HG02623 (cell line): ENCODE data around the gene CCDC9B.

Experiments
- ATAC-seq: cut with Tn5 transposase; IDR thresholded peaks from one replicate; pipeline ENCODE4 v1.9.1; 2021; ENCODE audit warnings: moderate library complexity; ENCODE audit not compliant: unreplicated experiment

Gene CCDC9B

DNA sequence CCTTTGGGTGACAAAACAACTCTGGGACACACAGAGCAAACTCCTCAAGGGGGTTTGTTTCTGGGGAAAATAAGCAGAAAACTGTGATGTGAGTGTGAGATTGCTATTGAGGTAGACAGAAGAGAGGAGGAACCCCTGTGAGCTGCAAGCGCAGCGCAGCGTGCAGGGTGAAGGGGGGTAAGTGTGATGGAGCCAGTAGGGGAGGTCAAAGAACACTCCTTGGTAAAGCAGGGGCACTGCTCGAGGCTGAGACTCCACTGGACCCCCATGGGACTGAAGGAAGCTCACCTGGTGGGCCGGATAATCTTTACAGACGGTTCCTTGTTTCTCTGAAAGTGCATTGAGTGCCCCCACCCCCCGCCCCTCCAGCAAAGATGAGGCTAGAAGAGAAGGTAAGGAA lies 9.7 kb downstream of the CCDC9B start:
- ATAC-seq: no peak

DNA sequence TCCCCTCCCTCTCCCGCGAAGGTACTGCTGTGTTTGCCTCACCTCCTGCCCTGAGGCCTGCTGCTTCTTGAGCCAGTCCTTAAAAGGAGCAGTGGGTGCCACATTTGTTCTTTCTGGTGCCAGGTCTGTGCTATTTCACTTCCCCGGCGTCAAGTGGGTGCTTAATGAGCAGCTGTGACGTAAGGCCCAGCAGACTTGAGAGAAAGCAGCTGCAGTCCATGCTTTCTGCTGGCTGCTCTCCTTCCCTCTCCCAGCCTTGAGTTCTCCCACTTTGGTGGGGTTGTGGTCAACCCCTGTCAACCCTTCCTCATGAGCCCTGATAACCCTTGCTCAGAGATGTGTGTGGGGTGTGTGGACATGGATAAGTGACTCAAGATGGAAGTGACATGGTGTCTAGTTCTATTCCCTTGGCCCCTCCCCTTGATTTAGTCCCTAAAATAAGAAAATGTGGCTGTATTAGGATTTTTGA lies 10.3 kb downstream of the CCDC9B start:
- ATAC-seq: no peak

DNA sequence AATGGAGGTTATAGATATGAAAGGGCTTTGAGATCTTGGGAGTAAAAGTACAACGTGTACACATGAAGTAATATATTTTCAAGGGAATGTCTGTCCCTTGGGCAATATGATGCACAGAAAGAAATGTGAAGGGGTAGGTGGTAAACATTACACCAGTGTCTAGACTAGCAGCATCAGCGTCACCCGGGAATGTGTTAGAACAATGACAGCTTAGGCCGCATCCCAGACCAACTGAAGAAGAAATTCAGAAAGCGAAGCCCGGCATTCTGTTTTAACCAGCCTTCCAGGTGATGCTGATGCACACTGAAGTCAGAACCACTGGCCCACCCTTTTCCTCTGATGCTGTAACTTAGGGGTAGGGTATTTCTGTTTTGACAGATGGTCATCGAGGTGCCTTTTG lies 10.9 kb downstream of the CCDC9B start:
- ATAC-seq: no peak

DNA sequence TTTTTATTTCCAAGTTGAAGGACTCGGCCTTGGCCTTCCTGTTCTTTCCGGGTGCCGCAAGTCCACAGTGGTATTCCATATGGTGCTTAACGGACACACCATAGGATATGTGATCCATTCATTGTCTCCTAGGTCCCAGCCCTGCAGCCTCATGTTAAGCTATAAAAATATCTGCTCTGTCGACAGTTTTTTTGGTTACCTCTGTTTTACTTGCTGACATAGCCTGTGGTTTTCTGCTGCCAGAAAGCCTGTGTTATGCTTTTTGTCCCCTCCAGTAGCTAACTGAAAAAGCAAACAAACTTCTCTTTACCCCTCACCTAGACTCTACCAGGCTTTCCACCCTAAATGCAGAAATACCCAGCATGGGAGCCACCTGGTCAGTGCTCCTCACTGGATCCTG lies 12.0 kb downstream of the CCDC9B start:
- ATAC-seq: no peak

DNA sequence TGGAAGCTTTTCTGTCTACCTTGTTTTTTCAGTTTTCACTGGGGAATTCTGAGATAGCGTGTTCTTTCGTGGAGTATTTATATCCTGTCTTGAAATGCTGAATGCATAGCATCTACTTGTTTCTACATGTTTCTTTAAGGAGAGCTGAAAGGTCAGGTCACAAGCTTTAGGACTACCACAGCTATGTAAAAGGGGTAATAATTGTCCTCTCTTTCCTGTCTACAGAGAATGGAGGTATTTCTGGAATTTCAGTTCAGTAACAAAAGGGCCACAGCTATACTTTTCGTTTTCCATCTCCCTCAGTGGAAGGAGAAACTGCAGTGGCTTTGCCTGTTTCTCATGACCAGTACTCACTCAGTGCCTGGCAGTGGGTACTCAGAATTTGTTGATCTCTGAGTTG lies 12.6 kb downstream of the CCDC9B start:
- ATAC-seq: no peak

DNA sequence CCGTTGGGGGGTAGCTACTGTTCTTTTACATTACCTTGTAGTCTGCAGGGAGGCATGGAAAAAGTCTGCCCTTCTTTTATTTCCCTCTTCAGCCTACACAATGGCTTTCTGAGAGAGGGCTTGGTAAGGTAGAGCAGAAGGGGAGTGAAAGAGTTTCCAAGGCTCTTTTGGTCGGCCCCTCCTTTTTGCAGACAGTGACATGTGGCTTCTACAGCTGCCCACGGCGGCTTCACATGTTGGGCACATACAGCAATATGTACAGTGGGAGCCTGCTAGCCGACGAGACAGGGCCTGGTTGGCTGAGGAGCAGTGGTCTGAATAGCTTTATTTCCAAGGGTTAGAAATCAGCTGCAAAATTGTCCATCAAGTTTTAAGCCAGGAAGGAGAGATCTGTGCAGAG lies 13.3 kb downstream of the CCDC9B start:
- ATAC-seq: no peak

DNA sequence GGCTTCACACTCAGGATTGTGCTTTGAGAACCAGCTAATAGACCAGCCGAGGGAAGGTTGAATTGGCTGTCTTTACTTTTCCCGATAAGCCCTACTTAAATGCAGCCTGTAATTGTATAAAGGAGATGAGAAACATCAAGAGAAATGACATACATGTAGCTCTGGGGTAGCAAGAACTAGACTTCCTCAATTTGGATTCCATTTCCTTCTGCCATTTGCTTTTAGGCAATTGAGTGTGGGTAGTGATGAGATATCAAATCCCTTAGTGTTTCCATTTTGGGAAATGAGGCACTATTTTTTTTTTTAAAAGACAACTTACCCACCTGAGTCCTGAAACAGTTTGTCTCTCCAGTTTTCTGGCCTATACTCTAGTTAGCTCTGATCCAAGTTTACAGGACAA lies 15.0 kb downstream of the CCDC9B start:
- ATAC-seq: no peak

DNA sequence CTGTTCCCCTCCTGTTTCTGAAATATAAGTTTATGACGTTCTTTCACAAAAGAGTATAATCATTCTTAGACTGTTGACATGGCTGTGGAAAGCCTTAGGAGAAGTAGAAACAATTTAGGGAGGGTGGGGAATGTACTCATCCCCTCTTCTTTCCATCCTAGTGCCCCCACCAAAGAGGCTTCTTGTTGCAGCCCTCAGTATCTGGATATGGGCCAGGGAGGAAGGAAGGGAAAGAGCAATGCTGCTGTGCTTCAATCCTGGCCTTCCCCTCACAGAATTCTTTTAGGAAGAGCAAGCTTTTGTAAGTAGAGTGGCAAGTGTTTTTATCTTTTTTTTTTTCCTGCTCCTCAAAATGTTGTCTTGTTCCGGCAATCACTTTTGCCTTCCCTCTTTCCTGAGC lies 15.6 kb downstream of the CCDC9B start:
- ATAC-seq: no peak

DNA sequence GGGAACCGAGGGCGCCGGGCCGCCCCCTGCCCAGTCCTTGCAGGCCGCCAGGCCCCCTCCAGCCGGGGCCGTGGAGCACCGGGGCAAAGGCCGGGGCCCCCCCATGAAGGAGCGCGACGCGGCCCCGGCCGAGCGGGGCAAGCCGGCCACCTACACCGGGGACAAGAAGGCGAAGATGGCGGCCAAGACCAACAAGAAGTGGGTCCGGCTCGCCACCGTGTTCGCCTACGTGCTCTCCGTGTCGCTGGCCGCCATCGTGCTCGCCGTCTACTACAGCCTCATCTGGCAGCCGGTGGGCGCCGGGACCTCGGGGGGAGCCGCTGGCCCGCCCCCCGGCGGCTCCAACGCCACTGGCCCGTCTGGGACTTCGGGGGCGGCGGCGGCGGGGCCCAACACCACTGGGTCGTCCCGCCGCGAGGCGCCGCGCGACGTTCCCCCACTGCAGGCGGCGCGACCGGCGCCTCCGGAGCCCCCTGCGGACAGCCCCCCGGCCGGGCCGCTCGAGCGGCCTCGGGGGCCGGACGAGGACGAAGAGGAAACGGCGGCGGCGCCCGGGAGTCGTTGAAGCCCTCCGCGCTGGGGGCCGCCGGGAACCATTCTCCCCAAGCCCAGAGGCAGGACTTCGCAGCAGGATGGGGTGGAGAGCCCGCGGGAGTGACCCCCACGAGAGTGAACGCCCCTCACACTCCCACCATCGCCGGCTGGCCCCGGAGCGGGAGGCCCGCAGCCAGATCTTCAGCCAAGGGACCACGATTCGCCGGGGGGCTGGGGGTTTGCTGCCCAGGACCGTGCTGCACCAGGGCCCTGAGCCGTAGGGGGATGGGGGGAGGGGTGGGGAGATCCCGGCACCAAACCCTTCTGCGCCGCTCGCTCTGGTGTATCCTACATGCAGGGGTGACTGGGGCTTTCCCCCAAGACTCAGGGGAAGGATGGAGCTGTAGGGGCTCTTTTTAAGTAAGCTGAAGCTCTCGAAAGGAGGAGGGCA lies 16.5 kb downstream of the CCDC9B start:
- ATAC-seq: peak; percentile 18

DNA sequence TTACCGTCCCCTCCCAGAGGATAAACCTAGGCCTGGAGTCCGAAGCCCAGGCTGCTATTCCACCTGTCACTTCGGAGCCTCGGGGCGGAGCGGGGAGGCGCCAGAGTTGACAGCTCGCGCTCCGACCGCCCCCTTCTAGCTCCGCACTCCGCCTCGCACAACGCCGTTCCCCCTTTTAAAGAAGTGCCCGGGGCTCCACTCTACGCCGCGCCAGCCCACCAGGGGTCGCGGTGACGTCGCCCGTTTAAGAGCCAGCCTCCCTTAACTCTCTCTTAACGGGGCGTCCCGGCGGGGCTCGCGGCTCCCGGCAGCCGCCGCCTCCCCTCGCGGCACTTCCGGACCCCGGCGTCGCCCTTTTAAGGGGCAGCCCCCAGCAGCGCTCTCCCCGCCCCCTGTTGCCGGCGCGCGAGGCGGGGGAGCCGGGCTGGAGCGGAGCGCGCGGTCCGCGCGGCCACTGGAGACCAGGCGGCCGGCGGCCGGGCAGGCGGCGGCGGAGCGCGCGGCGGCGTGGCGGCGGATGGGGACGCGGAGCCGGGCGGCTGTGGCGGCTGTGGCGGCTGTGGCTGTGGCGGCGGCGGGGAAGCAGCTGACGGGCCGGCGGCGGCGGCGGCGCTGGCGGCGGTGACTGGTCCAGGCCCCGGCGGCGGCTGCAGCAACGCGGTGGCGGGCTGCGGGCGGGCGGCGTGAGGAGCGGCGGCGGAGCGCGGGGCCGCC lies 17.3 kb downstream of the CCDC9B start, which contains the start of gene INAFM2:
TSS of gene INAFM2 (plus strand) at position 454 of the 714 bp plus-strand sequence. CDS start 364 bp downstream, outside the sequence.
- peak; percentile 82 for ATAC-seq

DNA sequence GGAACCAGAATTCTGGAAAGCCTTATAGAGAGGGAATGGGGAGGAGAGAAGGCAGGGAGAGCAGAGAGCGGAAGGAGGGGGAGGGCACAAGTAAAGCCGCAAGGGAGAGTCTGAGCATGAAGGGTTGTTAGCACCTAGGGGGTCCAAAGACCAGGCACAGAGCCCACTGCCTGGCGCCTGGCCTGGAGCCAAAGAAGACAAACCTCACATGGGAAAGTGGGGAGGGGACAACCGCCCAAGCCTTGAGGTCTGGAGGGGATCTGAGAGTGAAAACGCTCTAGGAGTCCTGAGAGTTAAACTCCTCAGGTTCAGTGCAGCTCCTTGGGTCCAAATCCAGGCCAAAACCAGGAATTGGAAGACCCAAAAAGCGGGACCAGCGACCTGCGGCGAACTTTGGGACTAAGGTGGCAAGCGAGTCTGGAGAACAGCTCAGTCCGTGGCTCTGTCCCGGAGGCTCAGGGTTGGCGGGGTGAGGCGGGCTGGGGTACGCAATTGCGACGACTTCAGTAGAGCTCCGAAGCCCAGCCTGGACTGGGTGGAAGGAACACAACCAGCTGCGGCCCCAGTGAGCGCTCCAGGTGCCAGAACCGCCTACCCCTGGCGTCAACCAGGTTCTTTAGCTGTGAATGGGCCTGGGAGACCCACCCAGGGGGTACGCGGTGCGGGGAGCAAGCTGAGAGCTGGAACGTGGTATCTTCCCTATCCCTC lies 18.1 kb downstream of the CCDC9B start:
- ATAC-seq: no peak

DNA sequence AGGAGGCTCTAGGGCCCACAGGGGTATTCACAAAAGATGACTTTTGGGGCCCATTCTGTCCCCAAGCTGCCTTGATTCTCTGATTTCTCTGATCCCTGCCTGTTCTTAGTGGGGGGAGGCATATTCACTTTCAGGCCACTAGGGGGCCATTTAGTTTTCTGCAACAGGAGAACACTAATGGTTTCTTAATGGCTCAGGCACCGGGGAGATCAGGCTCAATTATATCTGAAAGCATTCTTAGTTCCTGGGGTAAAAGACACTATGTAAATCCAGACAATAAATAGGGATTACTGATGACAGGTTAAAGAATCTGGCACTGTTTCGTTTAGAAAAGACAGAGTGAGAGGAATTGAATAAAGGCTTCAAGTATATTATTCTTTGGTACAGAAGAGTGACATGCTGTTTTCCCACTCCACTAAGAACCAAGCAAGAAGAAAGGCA lies 19.8 kb downstream of the CCDC9B start:
- no peak for ATAC-seq

DNA sequence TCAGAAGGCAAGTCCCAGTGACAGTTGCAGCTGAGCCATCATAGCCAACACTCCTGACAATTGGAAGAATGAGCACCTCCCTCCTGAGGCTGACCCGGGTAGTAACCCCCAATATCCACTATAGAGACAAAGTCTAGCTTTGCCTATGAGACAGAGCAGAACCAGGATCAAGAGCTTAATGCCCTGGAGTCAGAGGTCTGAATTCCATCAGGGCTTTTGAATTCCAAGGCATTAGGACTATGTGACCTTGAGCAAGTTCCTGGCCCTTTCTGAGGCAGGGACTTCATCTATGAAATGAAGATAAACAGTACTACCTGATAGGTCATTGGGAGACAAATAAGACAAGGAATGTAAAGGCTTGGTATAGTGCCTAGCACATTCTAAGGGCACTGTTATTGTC lies 20.3 kb downstream of the CCDC9B start:
- ATAC-seq: no peak

DNA sequence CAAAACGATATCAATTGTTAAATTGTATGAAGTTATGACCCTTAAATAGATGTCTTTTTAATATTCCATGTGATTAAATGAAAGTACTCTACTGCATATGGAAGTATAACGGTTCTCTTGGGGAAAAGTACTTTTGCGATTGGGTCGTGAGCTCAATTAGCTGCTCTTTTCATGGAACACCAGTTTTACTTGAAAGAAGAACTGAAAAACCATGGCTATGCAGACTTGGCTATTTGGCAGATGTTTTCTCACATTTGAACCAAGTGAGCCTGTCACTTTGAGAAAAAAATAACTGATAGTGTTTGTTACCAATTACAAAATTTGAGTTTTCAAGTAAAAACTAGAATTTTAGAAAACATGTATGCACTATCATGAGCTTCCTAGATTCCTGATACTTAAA lies 23.2 kb downstream of the CCDC9B start:
- ATAC-seq: no peak

DNA sequence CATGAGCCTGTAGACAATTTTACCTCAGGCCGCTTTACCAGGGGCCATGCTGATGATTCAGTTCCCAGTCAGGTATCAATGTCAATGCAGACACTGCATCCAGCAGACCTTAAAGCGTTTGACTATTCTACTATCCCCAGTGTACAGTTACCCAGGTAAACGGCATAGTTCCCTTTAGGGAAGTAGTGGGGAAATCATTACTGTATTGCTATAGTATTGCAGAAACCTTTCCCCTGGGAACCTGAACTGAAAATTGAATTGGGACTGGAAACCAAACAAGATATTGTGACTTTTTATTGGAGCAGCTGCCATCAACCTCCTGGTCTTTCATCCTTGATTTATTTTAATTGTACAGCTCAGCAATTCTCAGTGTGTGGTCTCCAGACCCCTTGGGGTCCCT lies 23.8 kb downstream of the CCDC9B start:
- ATAC-seq: no peak

DNA sequence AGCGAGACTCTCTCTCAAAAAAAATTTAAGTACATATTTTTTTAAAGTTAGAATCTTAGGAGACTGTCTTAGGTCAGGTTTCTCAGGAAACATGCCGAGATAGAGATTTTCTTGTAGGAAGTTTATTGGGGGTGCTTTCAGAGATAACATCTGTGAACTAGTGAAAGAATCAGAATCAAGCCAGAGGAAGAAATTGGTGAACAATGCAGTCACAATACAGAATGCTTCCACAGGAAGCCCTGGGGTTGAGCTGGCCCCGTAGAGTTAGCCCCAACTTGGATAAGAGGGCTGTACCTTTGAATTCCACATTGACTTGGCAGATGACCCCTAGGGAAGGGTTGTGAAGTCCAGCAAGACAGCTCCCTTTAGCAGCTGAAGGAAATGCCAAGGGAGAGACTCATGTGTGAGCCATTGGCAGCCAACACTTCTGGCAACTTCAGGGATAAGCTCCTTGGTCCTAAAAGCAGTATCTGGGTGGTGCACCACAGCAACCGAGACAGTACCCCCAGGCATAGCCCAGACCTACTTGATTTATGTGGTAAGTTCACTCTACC lies 25.9 kb downstream of the CCDC9B start:
- no peak for ATAC-seq

DNA sequence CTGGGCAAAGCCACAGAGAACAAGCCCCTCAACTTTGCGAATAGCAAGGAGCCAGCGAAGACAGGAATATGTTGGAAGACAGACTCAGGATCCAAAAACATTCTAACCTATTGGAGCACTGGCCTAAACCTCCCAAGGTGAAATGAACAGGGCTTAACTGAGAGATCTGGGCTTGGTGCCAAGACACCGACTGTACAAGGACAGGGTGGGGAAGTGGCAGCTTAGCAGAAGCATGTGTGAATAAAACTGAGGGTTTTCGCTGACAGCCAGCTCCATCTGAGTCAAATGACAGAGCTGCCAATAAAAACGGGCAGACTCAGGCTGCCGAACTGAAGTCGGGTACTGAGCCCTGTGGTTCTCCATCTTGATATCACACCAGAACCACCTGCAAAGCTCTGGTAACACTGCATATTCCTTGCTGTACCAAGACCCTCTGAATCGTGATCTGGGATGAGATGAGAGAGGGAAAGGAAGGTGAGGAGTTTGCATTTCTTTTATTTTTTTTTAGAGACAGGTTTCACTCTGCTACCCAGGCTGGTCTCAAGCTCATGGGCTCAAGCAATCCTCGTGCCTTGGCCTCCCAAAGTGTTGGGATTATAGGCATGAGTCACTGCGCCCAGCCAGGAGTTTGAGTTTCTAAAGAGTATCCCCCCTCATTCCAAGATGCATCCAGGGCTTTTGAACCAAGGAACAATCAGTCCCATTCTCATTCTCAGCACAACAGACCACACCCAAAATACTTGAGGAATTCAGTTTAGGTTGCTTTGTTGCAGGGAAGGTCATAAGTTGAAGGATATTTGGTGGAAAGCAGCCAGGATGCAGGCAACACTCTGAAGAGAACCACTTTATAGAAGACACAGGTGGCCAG lies 27.0 kb downstream of the CCDC9B start:
- ATAC-seq: no peak

DNA sequence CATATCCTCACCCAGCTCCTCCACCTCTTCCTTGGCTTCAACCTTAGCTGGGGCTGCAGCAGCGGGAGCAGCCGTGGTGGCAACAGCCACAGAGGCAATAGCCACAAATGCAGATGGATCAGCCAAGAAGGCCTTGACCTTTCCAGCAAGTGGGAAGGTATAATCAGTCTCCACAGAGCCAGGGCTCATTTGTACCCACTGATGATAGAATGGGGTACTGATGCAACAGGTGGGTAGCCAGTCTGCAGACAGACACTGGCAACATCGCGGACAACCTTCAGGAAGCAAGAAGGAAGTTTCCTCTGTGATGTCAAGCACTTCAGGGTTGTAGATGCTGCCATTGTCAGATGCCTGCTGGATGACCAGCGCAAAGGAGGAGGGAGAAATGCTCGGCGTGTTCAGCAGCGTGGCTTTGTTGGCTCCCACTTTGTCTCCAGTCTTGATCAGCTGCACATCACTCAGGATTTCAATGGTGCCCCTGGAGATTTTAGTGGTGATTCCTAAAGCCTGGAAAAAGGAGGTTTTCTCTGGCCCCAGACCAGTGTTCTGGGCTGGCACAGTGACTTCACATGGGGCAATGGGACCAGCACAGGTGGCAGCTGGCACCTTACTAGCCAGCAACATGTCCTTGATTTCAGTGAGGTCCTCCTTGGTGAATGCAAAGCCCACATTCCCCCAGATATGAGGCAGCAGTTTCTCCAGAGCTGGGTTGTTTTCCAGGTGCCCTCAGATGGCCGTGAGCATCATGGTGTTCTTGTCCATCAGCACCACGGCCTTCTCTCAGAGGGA lies 28.2 kb downstream of the CCDC9B start:
- ATAC-seq: no peak

DNA sequence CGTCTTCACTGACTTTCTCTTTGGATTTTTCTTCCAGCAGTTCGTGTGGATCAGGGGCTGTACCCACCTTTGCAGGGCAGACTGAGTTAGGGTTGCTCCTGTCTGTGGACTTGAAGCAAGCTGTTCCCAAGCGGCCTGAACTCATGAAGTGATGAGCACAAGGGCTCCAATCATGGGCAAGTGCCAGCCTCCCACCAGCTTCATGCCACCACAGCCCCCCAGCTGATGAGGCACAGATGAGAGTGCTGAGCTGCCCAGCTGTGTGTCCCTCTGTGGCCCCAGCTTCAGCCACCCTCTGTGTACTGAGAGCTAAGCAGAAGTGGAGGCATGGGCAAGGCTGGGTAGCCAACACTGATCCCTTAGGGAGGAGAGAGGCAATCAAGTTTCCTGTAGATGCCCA lies 29.7 kb downstream of the CCDC9B start:
- ATAC-seq: no peak
